Bronchial epithelial cell (primary cell): ENCODE measurements around the gene GAST. TPM values are rescaled to one million over a fixed set of nuclear protein-coding genes. Genes with fewer than 3 reads are reported as not detected.

Source experiments
- DNase-seq: peaks from one replicate; pipeline ENCODE4 v3.0.0-alpha.2; 2010; ENCODE audit warnings: low read depth
- FAIRE-seq: peaks from 2 replicates; lab custom pipeline; 2011; peaks lifted over from hg19 to GRCh38; lab: Jason Lieb, UNC
- H3K27me3 ChIP-seq: 2 replicates; pipeline ENCODE4 v1.5.1; 2011; ENCODE audit warnings: low read length; ENCODE audit not compliant: control insufficient read depth, insufficient read depth
- H3K36me3 ChIP-seq: 2 replicates; pipeline ENCODE4 v1.5.1; 2011; ENCODE audit warnings: low read length; ENCODE audit not compliant: control insufficient read depth, insufficient read depth
- H3K4me3 ChIP-seq: 2 replicates; pipeline ENCODE4 v1.5.1; 2011; ENCODE audit warnings: mild to moderate bottlenecking, low read depth, low read length, control low read depth
- CTCF ChIP-seq: IDR thresholded peaks from 2 replicates; pipeline ENCODE4 v1.5.1; 2011; ENCODE audit warnings: mild to moderate bottlenecking, moderate library complexity, low read length, control low read depth, inconsistent platforms; ENCODE audit not compliant: insufficient read depth, severe bottlenecking
- total RNA-seq: library from RNA; depleted of rRNA; stranded (reverse); fragments of >200 nt; gene quantifications from 2 replicates; pipeline ENCODE4 v1.2.1, GENCODE V29; 2014

GAST gene
- total RNA-seq, 1 donor from 2014 or later: not detected

GRCh38 chr17:41739661-41740352, 27.7 kb downstream of the GAST start:
- Histone ChIP-seq H3K36me3 (no peaks in the 10 kb centered on the region), H3K4me3 (no peak overlapping the region), H3K27me3 (peaks cover 11% of the 10 kb centered on the region)
- FAIRE-seq (no peak), DNase-seq (peak; percentile 94)
- no peak for TF ChIP-seq CTCF

- Histone ChIP-seq H3K4me3 (no peak overlapping the region), H3K36me3 (no peaks in the 10 kb centered on the region), H3K27me3 (peaks cover 11% of the 10 kb centered on the region)
- FAIRE-seq (no peak), DNase-seq (no peak)
- no peak for TF ChIP-seq CTCF
Measured at GRCh38 chr17:41740506-41740905, 28.4 kb downstream of the GAST start.

GRCh38 chr17:41741709-41742108, 29.6 kb downstream of the GAST start:
- no peak for TF ChIP-seq CTCF
- no peak for DNase-seq
- H3K36me3 ChIP-seq: no peaks in the 10 kb centered on the region
- H3K4me3 ChIP-seq: no peak overlapping the region
- H3K27me3 ChIP-seq: peaks cover 7% of the 10 kb centered on the region
- no peak for FAIRE-seq

- Histone ChIP-seq H3K27me3 (no peaks in the 10 kb centered on the region), H3K36me3 (no peaks in the 10 kb centered on the region), H3K4me3 (no peak overlapping the region)
- DNase-seq (no peak), FAIRE-seq (no peak)
- no peak for TF ChIP-seq CTCF
Measured at GRCh38 chr17:41748275-41748674, 36.1 kb downstream of the GAST start.

GRCh38 chr17:41750862-41751261, 38.7 kb downstream of the GAST start:
- FAIRE-seq (no peak), DNase-seq (no peak)
- Histone ChIP-seq H3K4me3 (no peak overlapping the region), H3K27me3 (no peaks in the 10 kb centered on the region), H3K36me3 (peaks cover 16% of the 10 kb centered on the region)
- TF ChIP-seq CTCF: no peak

- DNase-seq (no peak), FAIRE-seq (no peak)
- peaks cover 19% of the 10 kb centered on the region for H3K36me3 ChIP-seq
- TF ChIP-seq CTCF: no peak
- H3K4me3 ChIP-seq: no peak overlapping the region
- H3K27me3 ChIP-seq: no peaks in the 10 kb centered on the region
Measured at GRCh38 chr17:41751288-41751687, 39.2 kb downstream of the GAST start.
